HG02588 (cell line): ENCODE data around the gene HIPK2.
A peak's percentile ranks its signal among the peaks of the same experiment; 100 is the strongest.

ENCODE experiments used
- ATAC-seq: cut with Tn5 transposase; IDR thresholded peaks from one replicate; pipeline ENCODE4 v1.9.1; 2021; ENCODE audit warnings: mild to moderate bottlenecking, moderate library complexity; ENCODE audit not compliant: unreplicated experiment

HIPK2 gene

GRCh38 chr7:139699640-139700504, 77.9 kb downstream of the HIPK2 start:
- ATAC-seq = no peak

- no peak for ATAC-seq
Observed at GRCh38 chr7:139698844-139699243, 79.0 kb downstream of the HIPK2 start.

DNA sequence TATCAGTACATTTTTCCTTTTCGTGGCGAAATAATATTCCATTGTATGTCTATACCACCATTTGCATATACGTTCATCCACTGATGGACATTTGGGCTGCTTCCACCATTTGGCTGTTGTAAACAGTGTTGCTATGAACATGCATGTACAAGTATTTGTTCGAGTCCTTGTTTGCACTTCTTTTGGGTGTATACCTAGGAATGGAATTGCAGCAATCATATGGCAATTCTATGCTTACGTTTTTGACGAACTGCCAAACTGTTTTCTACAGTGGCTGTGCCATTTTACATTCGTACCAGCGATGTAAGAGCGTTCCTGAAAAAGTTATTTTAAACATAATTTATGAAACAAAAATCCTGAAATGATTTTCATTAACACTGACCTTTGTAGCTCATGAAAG, 79.5 kb downstream of the HIPK2 start:
- ATAC-seq = no peak

GRCh38 chr7:139697056-139697455, 80.7 kb downstream of the HIPK2 start:
- no peak for ATAC-seq

- ATAC-seq = no peak
Observed at GRCh38 chr7:139696552-139696951, 81.2 kb downstream of the HIPK2 start.

GRCh38 chr7:139695588-139695987, 82.2 kb downstream of the HIPK2 start:
- no peak for ATAC-seq

- no peak for ATAC-seq
Observed at GRCh38 chr7:139695051-139695450, 82.7 kb downstream of the HIPK2 start.

DNA sequence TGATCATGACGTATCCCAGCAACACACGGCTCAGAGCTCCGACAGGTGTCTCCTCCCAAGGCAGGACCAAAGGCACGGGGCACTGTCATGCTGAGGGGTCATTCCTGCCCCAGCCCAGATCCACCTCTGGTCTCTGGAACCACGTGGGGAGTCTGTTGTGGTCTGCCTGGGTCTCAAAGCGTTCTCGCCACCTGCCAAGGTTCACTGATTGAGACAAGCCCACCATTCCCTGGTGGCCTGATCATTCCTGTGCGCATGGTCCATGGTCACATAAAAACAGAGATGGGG, 83.5 kb downstream of the HIPK2 start:
- no peak for ATAC-seq

DNA sequence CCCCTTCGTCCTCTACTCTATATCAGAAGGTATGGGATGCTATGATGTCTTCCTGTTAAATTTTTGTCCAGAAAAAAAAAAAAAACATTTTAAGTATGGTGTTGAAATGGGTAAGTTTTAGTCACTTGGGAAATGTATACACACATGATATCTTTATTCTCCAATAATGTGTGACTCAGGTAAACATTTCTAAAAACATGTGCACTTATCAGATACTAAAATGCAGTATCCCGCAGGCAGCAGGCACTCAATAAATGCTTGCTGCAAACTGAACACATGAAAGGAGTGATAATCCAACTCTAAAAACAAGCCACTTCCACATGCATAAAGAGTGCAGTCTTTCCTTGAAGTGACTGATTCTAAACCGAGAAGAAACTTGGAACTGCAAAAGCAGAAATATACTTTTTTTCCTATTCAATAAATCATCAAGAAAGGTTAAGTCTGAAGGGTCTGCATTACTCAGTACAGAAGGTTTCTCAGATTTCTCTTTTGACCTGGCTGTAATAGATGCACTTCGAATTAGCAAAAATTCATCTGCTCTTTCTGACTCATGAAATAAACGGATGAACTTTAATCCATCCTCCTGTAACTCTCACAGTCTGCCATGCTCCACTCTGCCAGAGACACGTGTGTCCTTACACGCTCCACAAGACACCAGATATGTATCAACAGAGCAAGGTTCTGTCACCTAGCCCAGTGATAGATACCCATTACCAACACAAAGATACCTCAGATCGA, 84.0 kb downstream of the HIPK2 start:
- no peak for ATAC-seq

DNA sequence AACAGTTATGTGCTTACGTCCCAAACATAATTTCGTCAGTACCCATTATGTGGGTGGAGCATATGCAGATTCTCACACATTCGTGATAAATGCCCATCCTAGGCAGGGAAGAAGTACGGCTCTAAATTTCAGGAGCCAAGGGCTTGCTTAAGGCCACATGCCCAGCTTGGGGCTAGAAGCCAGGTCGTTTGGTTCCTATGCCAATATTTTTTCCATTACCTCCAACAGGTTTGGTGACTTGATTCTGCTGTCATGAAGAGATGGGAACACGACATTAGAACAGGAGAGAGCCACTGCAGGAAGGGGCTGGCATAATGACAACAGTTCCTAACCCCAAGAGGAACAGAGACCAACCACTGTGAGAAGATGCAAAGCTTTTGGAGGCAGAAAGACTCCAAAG, 85.1 kb downstream of the HIPK2 start:
- ATAC-seq = no peak

- ATAC-seq = no peak
Observed at GRCh38 chr7:139691253-139691781, 86.5 kb downstream of the HIPK2 start.

DNA sequence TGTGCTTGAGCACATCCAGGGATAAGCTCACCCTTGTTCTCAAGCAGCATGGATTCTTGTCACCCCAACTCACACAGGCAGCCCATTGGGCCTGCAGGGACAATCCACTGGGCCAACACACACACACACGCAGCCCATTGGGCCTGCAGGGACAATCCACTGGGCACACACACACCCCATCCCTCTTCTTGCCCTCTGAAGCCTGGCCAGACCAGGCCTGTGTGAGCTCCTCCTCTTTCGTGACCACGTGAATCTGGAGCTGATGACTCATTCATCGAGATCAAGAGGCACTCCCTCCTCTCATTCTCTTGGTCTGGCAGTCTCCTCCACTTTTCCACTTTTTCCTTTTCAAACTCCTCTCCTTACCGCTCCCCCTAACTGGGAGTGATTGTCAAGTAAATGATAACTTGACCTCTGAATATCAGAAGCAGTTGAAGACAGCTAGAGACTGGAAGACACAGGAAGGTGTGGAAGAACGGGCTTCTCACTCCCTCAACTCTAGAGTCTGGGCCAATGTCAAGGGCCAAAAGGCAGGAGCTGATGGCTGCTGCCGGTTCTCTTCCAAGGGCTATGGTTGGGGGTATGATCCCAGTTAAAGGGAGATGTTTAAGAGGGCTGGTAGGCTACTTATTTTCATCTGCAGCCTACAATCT, 89.7 kb downstream of the HIPK2 start:
- ATAC-seq = no peak

- ATAC-seq = no peak
Observed at GRCh38 chr7:139687211-139687954, 90.4 kb downstream of the HIPK2 start.

DNA sequence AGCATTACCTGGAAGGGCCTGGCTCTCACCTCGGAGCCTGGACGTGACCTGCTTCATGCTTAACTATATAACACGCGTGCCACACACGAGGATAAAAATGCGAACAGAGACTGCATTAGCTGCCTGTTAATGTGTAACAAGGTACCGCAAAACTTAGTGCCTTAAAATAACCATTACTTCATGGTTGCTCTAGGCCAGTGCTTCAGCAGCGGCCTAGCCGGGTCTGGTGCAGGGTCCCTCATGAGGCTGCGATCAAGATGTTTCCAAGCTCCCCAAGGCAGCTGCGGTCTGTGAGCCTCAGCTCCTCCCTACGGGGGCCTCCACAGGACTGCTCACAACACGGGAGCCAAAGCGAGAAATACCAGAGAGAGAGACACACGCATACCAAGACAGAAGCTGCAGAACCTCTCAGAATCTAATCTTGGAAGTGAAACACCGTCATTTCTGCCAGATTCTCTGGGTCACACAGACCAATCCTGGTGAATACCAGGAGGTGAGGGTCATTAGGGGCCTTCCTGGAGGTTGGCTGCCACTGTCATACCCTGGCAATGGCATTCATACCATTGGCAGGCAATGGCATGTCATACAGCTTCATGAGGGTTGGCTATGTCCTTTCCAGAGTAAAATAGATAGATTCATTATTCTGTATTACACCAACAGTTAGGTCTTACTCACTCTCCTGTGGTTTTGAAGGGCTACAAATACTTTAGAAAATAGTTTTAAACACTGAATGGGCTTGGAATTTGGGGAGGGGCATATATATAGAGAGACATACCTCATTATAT, 94.5 kb downstream of the HIPK2 start:
- ATAC-seq = peak; percentile 54

DNA sequence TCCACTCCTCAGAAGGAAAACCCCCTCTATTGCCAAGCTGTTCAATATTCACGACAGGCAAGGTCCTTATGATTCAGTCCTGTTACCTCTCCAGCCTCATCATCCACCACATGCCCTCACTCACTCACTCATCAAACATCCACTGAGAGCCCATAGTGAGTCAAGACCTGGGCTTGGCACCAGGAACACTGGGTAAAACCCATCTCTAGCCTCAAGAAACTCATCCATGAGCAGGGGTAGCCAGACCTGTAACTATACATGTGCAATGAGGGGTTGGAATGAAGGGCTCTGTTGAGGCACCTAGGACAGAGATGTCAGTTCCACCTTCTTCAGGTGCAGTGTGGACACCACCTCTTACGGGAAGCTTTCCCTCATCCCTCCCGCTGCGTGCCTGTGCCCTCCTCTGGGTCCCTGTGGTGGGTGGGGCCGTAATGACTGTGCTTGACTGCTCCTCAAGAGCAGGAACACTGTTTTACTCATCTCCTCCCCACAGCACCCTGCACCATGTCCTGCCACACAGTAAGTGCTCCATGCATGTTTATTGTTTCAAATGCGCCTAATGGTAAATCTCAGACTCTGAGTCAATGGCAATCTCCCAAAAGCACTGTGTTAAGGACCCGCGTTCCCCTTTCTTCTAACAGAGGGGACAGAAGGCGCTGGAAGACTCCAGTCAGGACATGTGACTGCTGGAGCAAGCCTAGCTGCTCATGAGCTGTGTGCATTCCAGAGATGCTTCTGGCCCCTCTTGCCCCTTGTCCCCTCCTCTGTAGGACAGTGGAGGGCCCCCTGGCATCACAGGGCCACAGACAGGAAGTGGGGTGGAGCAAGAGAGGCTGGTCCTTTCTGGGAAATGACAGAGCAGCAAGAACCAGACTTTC, 95.4 kb downstream of the HIPK2 start:
- peak; percentile 43 for ATAC-seq

DNA sequence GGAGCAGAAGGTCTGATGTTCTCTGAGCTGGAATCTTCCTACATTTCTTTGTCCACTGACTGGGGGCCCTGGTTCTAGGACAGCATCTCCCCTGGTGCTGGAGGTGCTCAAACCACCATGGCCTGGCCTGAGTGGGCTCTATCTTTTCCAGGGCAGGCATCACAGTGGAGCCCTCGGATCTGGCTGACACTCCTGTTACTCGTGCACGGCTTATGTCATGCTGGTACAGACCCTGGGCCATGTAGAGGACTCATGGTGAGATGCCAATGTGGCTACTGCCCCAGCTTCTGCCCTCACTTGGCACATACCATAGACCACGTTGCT, 96.0 kb downstream of the HIPK2 start:
- no peak for ATAC-seq

GRCh38 chr7:139681463-139681755, 96.4 kb downstream of the HIPK2 start:
- no peak for ATAC-seq

GRCh38 chr7:139680676-139681462, 96.9 kb downstream of the HIPK2 start:
- no peak for ATAC-seq
